RWPE2 (cell line): ENCODE results near the gene NOL4L.

ENCODE experiments used
- ATAC-seq: fragments of 200-7000 bp; cut with Tn5 transposase; 3 replicates; pipeline ENCODE4 v1.9.1; 2021; ENCODE audit warnings: low read depth
- DNase-seq: peaks from one replicate; pipeline ENCODE4 v3.0.0-alpha.2; 2020; ENCODE audit warnings: low spot score
- H3K27ac ChIP-seq: fragments of 450-650 bp; 2 replicates; pipeline ENCODE4 v1.5.1; 2017; ENCODE audit warnings: mild to moderate bottlenecking; ENCODE audit not compliant: poor library complexity, severe bottlenecking
- H3K27me3 ChIP-seq: fragments of 250-450 bp; sonication (Bioruptor Pico); 2 replicates; pipeline ENCODE4 v1.5.1; 2021; ENCODE audit warnings: mild to moderate bottlenecking, moderate library complexity; ENCODE audit not compliant: insufficient read depth, poor library complexity, severe bottlenecking
- H3K36me3 ChIP-seq: fragments of 250-450 bp; sonication (Bioruptor Pico); 2 replicates; pipeline ENCODE4 v1.5.1; 2020; ENCODE audit warnings: low read depth, mild to moderate bottlenecking, moderate library complexity
- H3K4me1 ChIP-seq: fragments of 250-450 bp; sonication (Bioruptor Pico); 2 replicates; pipeline ENCODE4 v1.5.1; 2021; ENCODE audit warnings: mild to moderate bottlenecking, moderate library complexity; ENCODE audit not compliant: insufficient read depth, poor library complexity, severe bottlenecking
- H3K4me3 ChIP-seq: fragments of 250-450 bp; sonication (Bioruptor Pico); 2 replicates; pipeline ENCODE4 v1.5.1; 2021; ENCODE audit warnings: mild to moderate bottlenecking, moderate library complexity; ENCODE audit not compliant: severe bottlenecking
- H3K9me3 ChIP-seq: fragments of 250-450 bp; sonication (Bioruptor Pico); 2 replicates; pipeline ENCODE4 v1.5.1; 2021; ENCODE audit warnings: mild to moderate bottlenecking, moderate library complexity; ENCODE audit not compliant: severe bottlenecking
- CTCF ChIP-seq: fragments of 450-650 bp; IDR thresholded peaks from one replicate; pipeline ENCODE4 v1.5.1; 2017; ENCODE audit warnings: mild to moderate bottlenecking, moderate library complexity; ENCODE audit not compliant: poor library complexity, severe bottlenecking

Gene NOL4L

GRCh38 chr20:32451340-32451681 lies 133.8 kb downstream of the NOL4L start:
- no peaks in the 10 kb centered on the region for H3K27me3 ChIP-seq
- H3K27ac ChIP-seq, result no peak overlapping the region
- ATAC-seq, result no peak
- H3K9me3 ChIP-seq, result no peaks in the 10 kb centered on the region
- no peaks in the 10 kb centered on the region for H3K36me3 ChIP-seq
- no peaks in the 10 kb centered on the region for H3K4me1 ChIP-seq
- no peak for TF ChIP-seq CTCF
- no peak overlapping the region for H3K4me3 ChIP-seq
- DNase-seq, result peak; percentile 74

- Histone ChIP-seq H3K27ac (no peak overlapping the region), H3K36me3 (peaks cover under 1% of the 10 kb centered on the region; the same call in 1 of the 2 replicates), H3K4me1 (no peaks in the 10 kb centered on the region), H3K4me3 (no peak overlapping the region), H3K27me3 (no peaks in the 10 kb centered on the region), H3K9me3 (no peaks in the 10 kb centered on the region)
- ATAC-seq, result no peak
- peak; percentile 77 for DNase-seq
- TF ChIP-seq CTCF, result no peak
Observed at GRCh38 chr20:32450484-32451061, 134.6 kb downstream of the NOL4L start.

GRCh38 chr20:32449890-32450401 lies 135.2 kb downstream of the NOL4L start:
- H3K4me1 ChIP-seq, result no peaks in the 10 kb centered on the region
- no peak overlapping the region for H3K27ac ChIP-seq
- no peak overlapping the region for H3K4me3 ChIP-seq
- ATAC-seq (no peak), DNase-seq (peak; percentile 71)
- peaks cover 7% of the 10 kb centered on the region for H3K36me3 ChIP-seq
- H3K9me3 ChIP-seq, result no peaks in the 10 kb centered on the region
- TF ChIP-seq CTCF, result no peak
- H3K27me3 ChIP-seq, result no peaks in the 10 kb centered on the region

- Histone ChIP-seq H3K27me3 (no peaks in the 10 kb centered on the region), H3K9me3 (no peaks in the 10 kb centered on the region), H3K27ac (no peak overlapping the region), H3K36me3 (peaks cover 8% of the 10 kb centered on the region), H3K4me3 (no peak overlapping the region), H3K4me1 (no peaks in the 10 kb centered on the region)
- DNase-seq (peak; percentile 60), ATAC-seq (no peak)
- no peak for TF ChIP-seq CTCF
Observed at GRCh38 chr20:32449057-32449889, 135.9 kb downstream of the NOL4L start.
